Ovary (tissue), 3 donors: Measurements from ENCODE around the gene MAJIN.

Source experiments
- EP300 ChIP-seq: sonication (generic); formaldehyde crosslinking; IDR thresholded peaks from one replicate; pipeline ENCODE4 v1.6.1; 2017; ENCODE audit warnings: antibody characterized with exemption
- POLR2A ChIP-seq: fragments of 450-650 bp; IDR thresholded peaks from one replicate; pipeline ENCODE4 v1.6.1; 2017; ENCODE audit warnings: antibody characterized with exemption, mild to moderate bottlenecking, moderate library complexity
- TF ChIP-seq, protein P1 (sequence below), 3 donors: fragments of 450-650 bp in 2 of 3; fragments of 200-600 bp in 1 of 3; IDR thresholded peaks; one replicate each; pipeline versions ENCODE4 v1.5.1 to v1.8.0; 2016 to 2022; ENCODE audit warnings: antibody characterized with exemption in 3 of 3, mild to moderate bottlenecking in 1 of 3
- donor health status: DM: no; HTN: no; CAD: no.

DNA sequence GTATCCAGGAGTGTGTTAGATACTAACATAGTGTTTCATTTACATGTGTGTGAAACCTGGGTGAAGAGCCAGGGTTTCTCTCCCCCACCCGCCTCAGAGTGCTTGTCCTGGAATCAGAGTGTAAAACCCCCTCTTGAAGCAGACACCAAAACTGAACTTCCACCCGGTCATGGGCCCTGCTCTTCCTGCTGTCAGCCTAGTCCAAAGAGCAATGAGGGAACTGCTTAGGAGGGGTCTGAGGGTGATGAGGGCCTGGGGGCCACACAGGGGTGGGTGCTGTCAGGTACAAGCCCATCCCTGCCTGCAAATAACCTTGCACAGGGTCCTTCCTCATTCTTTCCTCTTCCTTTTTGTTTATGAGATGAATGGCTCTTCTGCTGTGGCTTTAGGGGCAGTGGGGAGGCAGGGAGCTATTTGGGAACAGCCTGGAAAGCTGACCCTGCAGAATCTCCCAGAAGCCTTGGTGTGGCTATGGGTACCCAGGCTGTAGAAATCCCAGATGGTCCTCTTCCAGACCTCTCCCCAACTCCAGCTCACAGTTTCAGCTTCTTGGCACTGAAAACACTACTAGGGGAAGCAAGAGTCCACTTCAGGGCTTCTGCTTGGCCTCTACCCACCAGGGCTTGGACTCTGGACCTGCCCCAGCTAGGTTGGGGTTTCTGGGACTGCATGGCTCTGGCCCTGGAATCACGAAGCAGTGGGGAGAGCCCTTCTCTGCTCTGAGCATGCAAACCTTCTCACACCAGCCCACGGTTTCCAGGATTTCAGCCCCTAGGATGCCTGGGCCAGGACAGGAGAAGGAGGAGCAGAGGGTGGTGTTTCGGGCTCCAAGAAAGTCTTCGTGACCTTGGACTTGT lies 16.3 kb upstream of the MAJIN start:
- TF ChIP-seq, protein P1, sequence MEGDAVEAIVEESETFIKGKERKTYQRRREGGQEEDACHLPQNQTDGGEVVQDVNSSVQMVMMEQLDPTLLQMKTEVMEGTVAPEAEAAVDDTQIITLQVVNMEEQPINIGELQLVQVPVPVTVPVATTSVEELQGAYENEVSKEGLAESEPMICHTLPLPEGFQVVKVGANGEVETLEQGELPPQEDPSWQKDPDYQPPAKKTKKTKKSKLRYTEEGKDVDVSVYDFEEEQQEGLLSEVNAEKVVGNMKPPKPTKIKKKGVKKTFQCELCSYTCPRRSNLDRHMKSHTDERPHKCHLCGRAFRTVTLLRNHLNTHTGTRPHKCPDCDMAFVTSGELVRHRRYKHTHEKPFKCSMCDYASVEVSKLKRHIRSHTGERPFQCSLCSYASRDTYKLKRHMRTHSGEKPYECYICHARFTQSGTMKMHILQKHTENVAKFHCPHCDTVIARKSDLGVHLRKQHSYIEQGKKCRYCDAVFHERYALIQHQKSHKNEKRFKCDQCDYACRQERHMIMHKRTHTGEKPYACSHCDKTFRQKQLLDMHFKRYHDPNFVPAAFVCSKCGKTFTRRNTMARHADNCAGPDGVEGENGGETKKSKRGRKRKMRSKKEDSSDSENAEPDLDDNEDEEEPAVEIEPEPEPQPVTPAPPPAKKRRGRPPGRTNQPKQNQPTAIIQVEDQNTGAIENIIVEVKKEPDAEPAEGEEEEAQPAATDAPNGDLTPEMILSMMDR (IDR thresholded peaks at IDR 0.05), result no peak
- TF ChIP-seq POLR2A, result no peak
- TF ChIP-seq EP300, result no peak
